H9 (cell line): ENCODE data around the gene CFAP45. TPM values are rescaled to one million over a fixed set of nuclear protein-coding genes. Genes with fewer than 3 reads are reported as not detected.

ENCODE experiments used
- DNase-seq: peaks from one replicate; pipeline ENCODE4 v3.0.0-alpha.2; 2017
- H2AFZ ChIP-seq: one replicate; pipeline ENCODE4 v1.6.1; 2013; ENCODE audit warnings: mild to moderate bottlenecking, low read length, control low read depth, moderate library complexity
- H2AK5ac ChIP-seq: 2 replicates; pipeline ENCODE4 v1.6.1; 2013; ENCODE audit warnings: low read length, control low read depth, mixed read lengths; ENCODE audit not compliant: insufficient read length
- H2BK120ac ChIP-seq: one replicate; pipeline ENCODE4 v1.6.1; 2013; ENCODE audit warnings: low read depth, mild to moderate bottlenecking, low read length, control low read depth, inconsistent platforms; ENCODE audit not compliant: poor library complexity, severe bottlenecking
- H2BK12ac ChIP-seq: 2 replicates; pipeline ENCODE4 v1.6.1; 2013; ENCODE audit warnings: low read length, control low read depth, mixed read lengths, low read depth; ENCODE audit not compliant: insufficient read length
- H2BK15ac ChIP-seq: 2 replicates; pipeline ENCODE4 v1.6.1; 2013; ENCODE audit warnings: low read depth, low read length, control low read depth
- H2BK20ac ChIP-seq: one replicate; pipeline ENCODE4 v1.6.1; 2013; ENCODE audit warnings: low read depth, mild to moderate bottlenecking, low read length, control low read depth, inconsistent platforms; ENCODE audit not compliant: poor library complexity, severe bottlenecking
- H2BK5ac ChIP-seq: 2 replicates; pipeline ENCODE4 v1.6.1; 2013; ENCODE audit warnings: low read length, control low read depth, mixed read lengths; ENCODE audit not compliant: insufficient read length
- H3K14ac ChIP-seq: 2 replicates; pipeline ENCODE4 v1.6.1; 2013; ENCODE audit warnings: low read length, control low read depth; ENCODE audit not compliant: insufficient read depth
- H3K18ac ChIP-seq: 2 replicates; pipeline ENCODE4 v1.6.1; 2013; ENCODE audit warnings: low read depth, mild to moderate bottlenecking, mixed read lengths, low read length, control low read depth; ENCODE audit not compliant: insufficient read length
- H3K23ac ChIP-seq: 2 replicates; pipeline ENCODE4 v1.6.1; 2013; ENCODE audit warnings: low read length, control low read depth, mixed read lengths, low read depth; ENCODE audit not compliant: insufficient read length
- H3K23me2 ChIP-seq: 2 replicates; pipeline ENCODE4 v1.6.1; 2013; ENCODE audit warnings: low read depth, mild to moderate bottlenecking, mixed read lengths, low read length, control low read depth; ENCODE audit not compliant: insufficient read length, poor library complexity, severe bottlenecking
- H3K27ac ChIP-seq: 2 replicates; pipeline ENCODE4 v1.5.1; 2013; ENCODE audit warnings: low read length, control low read depth, mixed read lengths, low read depth; ENCODE audit not compliant: insufficient read length
- H3K27me3 ChIP-seq: 2 replicates; pipeline ENCODE4 v1.6.1; 2013; ENCODE audit warnings: low read length, control low read depth, inconsistent platforms; ENCODE audit not compliant: insufficient read depth
- H3K4ac ChIP-seq: 2 replicates; pipeline ENCODE4 v1.6.1; 2013; ENCODE audit warnings: low read depth, mild to moderate bottlenecking, control low read depth, inconsistent platforms, low read length, moderate library complexity
- H3K4me1 ChIP-seq: 2 replicates; pipeline ENCODE4 v1.6.1; 2013; ENCODE audit warnings: low read length, control low read depth, inconsistent platforms; ENCODE audit not compliant: insufficient read depth
- H3K4me2 ChIP-seq: 2 replicates; pipeline ENCODE4 v1.6.1; 2013; ENCODE audit warnings: low read length, control low read depth, mixed read lengths; ENCODE audit not compliant: insufficient read length, insufficient read depth
- H3K56ac ChIP-seq: 2 replicates; pipeline ENCODE4 v1.6.1; 2013; ENCODE audit warnings: low read depth, mild to moderate bottlenecking, mixed read lengths, low read length, control low read depth; ENCODE audit not compliant: insufficient read length
- H3K79me1 ChIP-seq: 2 replicates; pipeline ENCODE4 v1.6.1; 2013; ENCODE audit warnings: low read depth, mild to moderate bottlenecking, moderate library complexity, low read length, control low read depth, inconsistent platforms; ENCODE audit not compliant: insufficient read depth, poor library complexity, severe bottlenecking
- H3K79me2 ChIP-seq: 2 replicates; pipeline ENCODE4 v1.6.1; 2013; ENCODE audit warnings: low read length, control low read depth, inconsistent platforms; ENCODE audit not compliant: insufficient read depth
- H3K9ac ChIP-seq: 2 replicates; pipeline ENCODE4 v1.6.1; 2013; ENCODE audit warnings: low read length, control low read depth, mixed read lengths; ENCODE audit not compliant: insufficient read length; ENCODE audit errors: extremely low read depth
- H3K9me3 ChIP-seq: one replicate; pipeline ENCODE4 v1.6.1; 2013; ENCODE audit warnings: low read depth, low read length, inconsistent platforms; ENCODE audit not compliant: control insufficient read depth
- H3T11ph ChIP-seq: one replicate; pipeline ENCODE4 v1.6.1; 2013; ENCODE audit warnings: mild to moderate bottlenecking, low read length, control low read depth, inconsistent platforms
- H4K20me1 ChIP-seq: one replicate; pipeline ENCODE4 v1.6.1; 2013; ENCODE audit not compliant: control insufficient read depth, insufficient read length, insufficient read depth
- H4K5ac ChIP-seq: 2 replicates; pipeline ENCODE4 v1.6.1; 2013; ENCODE audit warnings: low read depth, mild to moderate bottlenecking, mixed read lengths, low read length, control low read depth; ENCODE audit not compliant: insufficient read length
- H4K8ac ChIP-seq: replicated peaks from 2 replicates; pipeline ENCODE4 v1.6.1; 2013; ENCODE audit warnings: low read length, control low read depth, mixed read lengths, low read depth; ENCODE audit not compliant: insufficient read length
- H4K91ac ChIP-seq: 2 replicates; pipeline ENCODE4 v1.6.1; 2013; ENCODE audit warnings: low read depth, mild to moderate bottlenecking, moderate library complexity, mixed read lengths, low read length, control low read depth; ENCODE audit not compliant: insufficient read length
- H3K27ac Mint-ChIP-seq, 3 experiments: 2 replicates in 2 of 3; 3 replicates in 1 of 3; pipeline ENCODE4 v1.8.0; 2020 to 2021; ENCODE audit warnings: mixed read lengths in 3 of 3, mild to moderate bottlenecking in 1 of 3, moderate library complexity in 1 of 3
- H3K27me3 Mint-ChIP-seq: 2 replicates; pipeline ENCODE4 v1.8.0; 2021; ENCODE audit warnings: low read depth, mild to moderate bottlenecking, moderate library complexity, mixed read lengths
- H3K36me3 Mint-ChIP-seq, 3 experiments: 2 replicates in 2 of 3; 3 replicates in 1 of 3; pipeline ENCODE4 v1.8.0; 2020 to 2021; ENCODE audit warnings: low read depth in 3 of 3, mixed read lengths in 3 of 3; ENCODE audit not compliant: insufficient read depth in 1 of 3
- H3K4me1 Mint-ChIP-seq, 2 experiments: 2 replicates each; pipeline ENCODE4 v1.8.0; 2020; ENCODE audit warnings: mixed read lengths in 2 of 2
- H3K4me3 Mint-ChIP-seq, 2 experiments: 2 replicates in 1 of 2; 3 replicates in 1 of 2; pipeline ENCODE4 v1.8.0; 2020 to 2021; ENCODE audit warnings: mild to moderate bottlenecking in 2 of 2, mixed read lengths in 2 of 2, moderate library complexity in 1 of 2
- H3K9me3 Mint-ChIP-seq, 2 experiments: 2 replicates in 1 of 2; 3 replicates in 1 of 2; pipeline ENCODE4 v1.8.0; 2020; ENCODE audit warnings: mild to moderate bottlenecking in 2 of 2, mixed read lengths in 2 of 2, moderate library complexity in 1 of 2
- CTCF ChIP-seq: fragments of 200-600 bp; sonication (generic); conservative IDR thresholded peaks from 3 replicates; pipeline ENCODE4 v1.8.0; 2021; ENCODE audit warnings: antibody characterized with exemption, mild to moderate bottlenecking
- WGBS: extraction: QIAGEN DNeasy Blood & Tissue Kit; methylation state at CpG from one replicate; pipeline ENCODE4 v1.1.7; 2013; ENCODE audit warnings: missing lambda C conversion rate, low lambda C conversion rate, mixed read lengths; ENCODE audit not compliant: insufficient read length; ENCODE audit errors: extremely low coverage; 5-methylcytosine and 5-hydroxymethylcytosine counted together
- total RNA-seq: library from RNA; stranded (reverse); gene quantifications from 2 replicates; pipeline ENCODE4 v1.2.1, GENCODE V29; 2021

The CFAP45 gene
- total RNA-seq, 1 experiment from 2014 or later, result 0.85 TPM

GRCh38 chr1:159920202-159920601 is 20.2 kb upstream of the CFAP45 start:
- Histone ChIP-seq H3K79me1 (no peaks in the 10 kb centered on the region), H3K9ac (no peak overlapping the region), H4K91ac (no peak overlapping the region), H2BK20ac (no peak overlapping the region), H4K5ac (no peak overlapping the region), H2AK5ac (no peak overlapping the region), H3K27ac (no peak overlapping the region), H4K20me1 (no peaks in the 10 kb centered on the region), H3K14ac (no peak overlapping the region), H3T11ph (no peak overlapping the region), H3K23ac (no peak overlapping the region), H3K4me2 (no peak overlapping the region), H2BK12ac (no peak overlapping the region), H3K4me1 (peaks cover 5% of the 10 kb centered on the region; the same call in 1 of the 2 replicates), H3K79me2 (no peaks in the 10 kb centered on the region), H3K18ac (no peak overlapping the region), H2AFZ (no peak overlapping the region), H2BK15ac (no peak overlapping the region), H4K8ac (no peak overlapping the region), H3K4ac (no peak overlapping the region), H3K27me3 (no peaks in the 10 kb centered on the region), H3K23me2 (peaks cover 11% of the 10 kb centered on the region), H2BK120ac (no peak overlapping the region), H3K56ac (no peak overlapping the region), H3K9me3 (no peaks in the 10 kb centered on the region), H2BK5ac (no peak overlapping the region)
- Mint-ChIP-seq H3K4me1 (peaks cover 44 to 47% of the 10 kb centered on the region in 2 experiments), H3K27me3 (peaks cover 9% of the 10 kb centered on the region), H3K36me3 (peaks cover 0 to 35% (median 20%) of the 10 kb centered on the region in 3 experiments; a peak in 5 of 7 replicates), H3K27ac (no peak overlapping the region), H3K4me3 (no peak overlapping the region), H3K9me3 (no peaks in the 10 kb centered on the region; a peak in 1 of 5 replicates)
- no CpG with 5 or more reads among the region's 10 CpGs for WGBS
- DNase-seq, result no peak
- no peak for TF ChIP-seq CTCF
